ENCODE results near the gene GGACT.

DNA sequence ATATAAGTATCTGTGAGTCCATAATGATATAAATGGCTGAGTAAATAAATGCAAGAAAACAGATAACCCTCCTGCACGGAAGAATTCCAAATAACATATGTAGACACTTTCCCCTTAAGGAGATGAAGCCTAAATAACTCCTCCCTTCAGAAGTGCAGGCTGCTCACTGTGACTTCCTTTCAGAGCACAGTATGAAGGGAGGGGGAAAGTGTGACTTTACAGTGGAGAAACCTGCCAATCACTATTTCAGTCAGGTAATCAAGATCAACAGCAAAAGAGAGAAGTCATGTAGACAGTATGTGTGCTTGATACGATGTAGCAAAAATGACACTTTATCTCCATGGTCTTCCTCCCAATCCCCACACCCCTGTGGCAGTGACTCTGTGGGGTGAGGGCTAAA is 7.1 kb downstream of the GGACT start:
- TF ChIP-seq, protein P1, sequence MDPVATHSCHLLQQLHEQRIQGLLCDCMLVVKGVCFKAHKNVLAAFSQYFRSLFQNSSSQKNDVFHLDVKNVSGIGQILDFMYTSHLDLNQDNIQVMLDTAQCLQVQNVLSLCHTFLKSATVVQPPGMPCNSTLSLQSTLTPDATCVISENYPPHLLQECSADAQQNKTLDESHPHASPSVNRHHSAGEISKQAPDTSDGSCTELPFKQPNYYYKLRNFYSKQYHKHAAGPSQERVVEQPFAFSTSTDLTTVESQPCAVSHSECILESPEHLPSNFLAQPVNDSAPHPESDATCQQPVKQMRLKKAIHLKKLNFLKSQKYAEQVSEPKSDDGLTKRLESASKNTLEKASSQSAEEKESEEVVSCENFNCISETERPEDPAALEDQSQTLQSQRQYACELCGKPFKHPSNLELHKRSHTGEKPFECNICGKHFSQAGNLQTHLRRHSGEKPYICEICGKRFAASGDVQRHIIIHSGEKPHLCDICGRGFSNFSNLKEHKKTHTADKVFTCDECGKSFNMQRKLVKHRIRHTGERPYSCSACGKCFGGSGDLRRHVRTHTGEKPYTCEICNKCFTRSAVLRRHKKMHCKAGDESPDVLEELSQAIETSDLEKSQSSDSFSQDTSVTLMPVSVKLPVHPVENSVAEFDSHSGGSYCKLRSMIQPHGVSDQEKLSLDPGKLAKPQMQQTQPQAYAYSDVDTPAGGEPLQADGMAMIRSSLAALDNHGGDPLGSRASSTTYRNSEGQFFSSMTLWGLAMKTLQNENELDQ (tag by site-specific recombination; IDR thresholded peaks at IDR 0.05; ENCODE audit: low read depth): no peak
- TF ChIP-seq, protein P2, sequence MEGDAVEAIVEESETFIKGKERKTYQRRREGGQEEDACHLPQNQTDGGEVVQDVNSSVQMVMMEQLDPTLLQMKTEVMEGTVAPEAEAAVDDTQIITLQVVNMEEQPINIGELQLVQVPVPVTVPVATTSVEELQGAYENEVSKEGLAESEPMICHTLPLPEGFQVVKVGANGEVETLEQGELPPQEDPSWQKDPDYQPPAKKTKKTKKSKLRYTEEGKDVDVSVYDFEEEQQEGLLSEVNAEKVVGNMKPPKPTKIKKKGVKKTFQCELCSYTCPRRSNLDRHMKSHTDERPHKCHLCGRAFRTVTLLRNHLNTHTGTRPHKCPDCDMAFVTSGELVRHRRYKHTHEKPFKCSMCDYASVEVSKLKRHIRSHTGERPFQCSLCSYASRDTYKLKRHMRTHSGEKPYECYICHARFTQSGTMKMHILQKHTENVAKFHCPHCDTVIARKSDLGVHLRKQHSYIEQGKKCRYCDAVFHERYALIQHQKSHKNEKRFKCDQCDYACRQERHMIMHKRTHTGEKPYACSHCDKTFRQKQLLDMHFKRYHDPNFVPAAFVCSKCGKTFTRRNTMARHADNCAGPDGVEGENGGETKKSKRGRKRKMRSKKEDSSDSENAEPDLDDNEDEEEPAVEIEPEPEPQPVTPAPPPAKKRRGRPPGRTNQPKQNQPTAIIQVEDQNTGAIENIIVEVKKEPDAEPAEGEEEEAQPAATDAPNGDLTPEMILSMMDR (tag by site-specific recombination; IDR thresholded peaks at IDR 0.05): no peak
- TF ChIP-seq ZNF132 (tag by site-specific recombination; IDR thresholded peaks at IDR 0.05; ENCODE audit: borderline replicate concordance) (no peak), YY1 (tag by site-specific recombination; IDR thresholded peaks at IDR 0.05) (no peak), KLF10 (tag by site-specific recombination; IDR thresholded peaks at IDR 0.05) (no peak), GLI2 (tag by site-specific recombination; IDR thresholded peaks at IDR 0.05; ENCODE audit: borderline replicate concordance, low read depth) (no peak)
- TF ChIP-seq, protein P3, sequence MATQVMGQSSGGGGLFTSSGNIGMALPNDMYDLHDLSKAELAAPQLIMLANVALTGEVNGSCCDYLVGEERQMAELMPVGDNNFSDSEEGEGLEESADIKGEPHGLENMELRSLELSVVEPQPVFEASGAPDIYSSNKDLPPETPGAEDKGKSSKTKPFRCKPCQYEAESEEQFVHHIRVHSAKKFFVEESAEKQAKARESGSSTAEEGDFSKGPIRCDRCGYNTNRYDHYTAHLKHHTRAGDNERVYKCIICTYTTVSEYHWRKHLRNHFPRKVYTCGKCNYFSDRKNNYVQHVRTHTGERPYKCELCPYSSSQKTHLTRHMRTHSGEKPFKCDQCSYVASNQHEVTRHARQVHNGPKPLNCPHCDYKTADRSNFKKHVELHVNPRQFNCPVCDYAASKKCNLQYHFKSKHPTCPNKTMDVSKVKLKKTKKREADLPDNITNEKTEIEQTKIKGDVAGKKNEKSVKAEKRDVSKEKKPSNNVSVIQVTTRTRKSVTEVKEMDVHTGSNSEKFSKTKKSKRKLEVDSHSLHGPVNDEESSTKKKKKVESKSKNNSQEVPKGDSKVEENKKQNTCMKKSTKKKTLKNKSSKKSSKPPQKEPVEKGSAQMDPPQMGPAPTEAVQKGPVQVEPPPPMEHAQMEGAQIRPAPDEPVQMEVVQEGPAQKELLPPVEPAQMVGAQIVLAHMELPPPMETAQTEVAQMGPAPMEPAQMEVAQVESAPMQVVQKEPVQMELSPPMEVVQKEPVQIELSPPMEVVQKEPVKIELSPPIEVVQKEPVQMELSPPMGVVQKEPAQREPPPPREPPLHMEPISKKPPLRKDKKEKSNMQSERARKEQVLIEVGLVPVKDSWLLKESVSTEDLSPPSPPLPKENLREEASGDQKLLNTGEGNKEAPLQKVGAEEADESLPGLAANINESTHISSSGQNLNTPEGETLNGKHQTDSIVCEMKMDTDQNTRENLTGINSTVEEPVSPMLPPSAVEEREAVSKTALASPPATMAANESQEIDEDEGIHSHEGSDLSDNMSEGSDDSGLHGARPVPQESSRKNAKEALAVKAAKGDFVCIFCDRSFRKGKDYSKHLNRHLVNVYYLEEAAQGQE (tag by site-specific recombination; IDR thresholded peaks at IDR 0.05): no peak
- TF ChIP-seq, protein P4, sequence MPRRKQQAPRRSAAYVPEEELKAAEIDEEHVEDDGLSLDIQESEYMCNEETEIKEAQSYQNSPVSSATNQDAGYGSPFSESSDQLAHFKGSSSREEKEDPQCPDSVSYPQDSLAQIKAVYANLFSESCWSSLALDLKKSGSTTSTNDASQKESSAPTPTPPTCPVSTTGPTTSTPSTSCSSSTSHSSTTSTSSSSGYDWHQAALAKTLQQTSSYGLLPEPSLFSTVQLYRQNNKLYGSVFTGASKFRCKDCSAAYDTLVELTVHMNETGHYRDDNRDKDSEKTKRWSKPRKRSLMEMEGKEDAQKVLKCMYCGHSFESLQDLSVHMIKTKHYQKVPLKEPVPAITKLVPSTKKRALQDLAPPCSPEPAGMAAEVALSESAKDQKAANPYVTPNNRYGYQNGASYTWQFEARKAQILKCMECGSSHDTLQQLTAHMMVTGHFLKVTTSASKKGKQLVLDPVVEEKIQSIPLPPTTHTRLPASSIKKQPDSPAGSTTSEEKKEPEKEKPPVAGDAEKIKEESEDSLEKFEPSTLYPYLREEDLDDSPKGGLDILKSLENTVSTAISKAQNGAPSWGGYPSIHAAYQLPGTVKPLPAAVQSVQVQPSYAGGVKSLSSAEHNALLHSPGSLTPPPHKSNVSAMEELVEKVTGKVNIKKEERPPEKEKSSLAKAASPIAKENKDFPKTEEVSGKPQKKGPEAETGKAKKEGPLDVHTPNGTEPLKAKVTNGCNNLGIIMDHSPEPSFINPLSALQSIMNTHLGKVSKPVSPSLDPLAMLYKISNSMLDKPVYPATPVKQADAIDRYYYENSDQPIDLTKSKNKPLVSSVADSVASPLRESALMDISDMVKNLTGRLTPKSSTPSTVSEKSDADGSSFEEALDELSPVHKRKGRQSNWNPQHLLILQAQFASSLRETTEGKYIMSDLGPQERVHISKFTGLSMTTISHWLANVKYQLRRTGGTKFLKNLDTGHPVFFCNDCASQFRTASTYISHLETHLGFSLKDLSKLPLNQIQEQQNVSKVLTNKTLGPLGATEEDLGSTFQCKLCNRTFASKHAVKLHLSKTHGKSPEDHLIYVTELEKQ (tag by site-specific recombination; IDR thresholded peaks at IDR 0.05; ENCODE audit: borderline replicate concordance): no peak
- TF ChIP-seq, protein P5, sequence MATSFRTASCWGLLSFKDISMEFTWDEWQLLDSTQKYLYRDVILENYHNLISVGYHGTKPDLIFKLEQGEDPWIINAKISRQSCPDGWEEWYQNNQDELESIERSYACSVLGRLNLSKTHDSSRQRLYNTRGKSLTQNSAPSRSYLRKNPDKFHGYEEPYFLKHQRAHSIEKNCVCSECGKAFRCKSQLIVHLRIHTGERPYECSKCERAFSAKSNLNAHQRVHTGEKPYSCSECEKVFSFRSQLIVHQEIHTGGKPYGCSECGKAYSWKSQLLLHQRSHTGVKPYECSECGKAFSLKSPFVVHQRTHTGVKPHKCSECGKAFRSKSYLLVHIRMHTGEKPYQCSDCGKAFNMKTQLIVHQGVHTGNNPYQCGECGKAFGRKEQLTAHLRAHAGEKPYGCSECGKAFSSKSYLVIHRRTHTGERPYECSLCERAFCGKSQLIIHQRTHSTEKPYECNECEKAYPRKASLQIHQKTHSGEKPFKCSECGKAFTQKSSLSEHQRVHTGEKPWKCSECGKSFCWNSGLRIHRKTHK (tag by site-specific recombination; IDR thresholded peaks at IDR 0.05): no peak
